Measurements from ENCODE around the gene ATP6V1F. TPM values are rescaled to one million over a fixed set of nuclear protein-coding genes. Genes with fewer than 3 reads are reported as not detected.
"Not testable (repeated sequence)": the region's sequence is repeated elsewhere in the genome, so short reads cannot be mapped to it uniquely, and the experiment has no call there.

ATP6V1F gene
- total RNA-seq, 1 experiment from 2014 or later, result 95.8 TPM

- Histone ChIP-seq H3K36me3 (no peaks in the 10 kb centered on the region), H3K27ac (no peak overlapping the region), H3K4me3 (no peak overlapping the region), H3K4me1 (peaks cover 5% of the 10 kb centered on the region; the same call in 1 of the 2 replicates), H3K9me3 (replicated peaks) (no peaks in the 10 kb centered on the region), H3K27me3 (peaks cover 10% of the 10 kb centered on the region; the same call in 1 of the 2 replicates)
- no peak for DNase-seq
These were observed 49.6 kb downstream of the ATP6V1F start for GRCh38 chr7:128912281-128912680.

GRCh38 chr7:128912709-128913495, 50.2 kb downstream of the ATP6V1F start:
- not testable (repeated sequence) for H3K4me1 ChIP-seq; H3K27ac ChIP-seq; H3K9me3 ChIP-seq (replicated peaks); H3K36me3 ChIP-seq; H3K4me3 ChIP-seq; DNase-seq
- peaks cover 10% of the 10 kb centered on the region; the same call in 1 of the 2 replicates for H3K27me3 ChIP-seq

GRCh38 chr7:128913870-128914565, 51.4 kb downstream of the ATP6V1F start:
- Histone ChIP-seq H3K36me3 (no peaks in the 10 kb centered on the region), H3K9me3 (replicated peaks) (no peaks in the 10 kb centered on the region), H3K27me3 (peaks cover 10% of the 10 kb centered on the region; the same call in 1 of the 2 replicates), H3K4me1 (peaks cover 5% of the 10 kb centered on the region; the same call in 1 of the 2 replicates), H3K27ac (no peak overlapping the region), H3K4me3 (no peak overlapping the region)
- DNase-seq, result no peak

GRCh38 chr7:128914566-128915151, 52.0 kb downstream of the ATP6V1F start:
- peaks cover 10% of the 10 kb centered on the region; the same call in 1 of the 2 replicates for H3K27me3 ChIP-seq
- DNase-seq, result no peak
- H3K9me3 ChIP-seq (replicated peaks), result no peaks in the 10 kb centered on the region
- no peak overlapping the region for H3K4me3 ChIP-seq
- H3K4me1 ChIP-seq, result no peaks in the 10 kb centered on the region; the same call in 1 of the 2 replicates
- no peaks in the 10 kb centered on the region for H3K36me3 ChIP-seq
- H3K27ac ChIP-seq, result no peak overlapping the region

GRCh38 chr7:128915271-128915819, 52.7 kb downstream of the ATP6V1F start:
- no peak for DNase-seq

More at GRCh38 chr7:128915271-128915819, 52.7 kb downstream of the ATP6V1F start:
- Histone ChIP-seq H3K27ac (no peak overlapping the region), H3K36me3 (no peaks in the 10 kb centered on the region), H3K9me3 (replicated peaks) (no peaks in the 10 kb centered on the region), H3K4me1 (no peaks in the 10 kb centered on the region), H3K4me3 (no peak overlapping the region), H3K27me3 (peaks cover 10% of the 10 kb centered on the region; the same call in 1 of the 2 replicates)

Other genes with a start within 250 kb of the ATP6V1F start
- gene GARIN1A, start 190.6 kb upstream of the ATP6V1F start, total RNA-seq (2014; rRNA removed; shearing (Covaris generic)), result 0.16 and 0.20 TPM in 2 replicates
- gene CALU, start 123.5 kb upstream of the ATP6V1F start, total RNA-seq (2014; rRNA removed; shearing (Covaris generic)), result 290 and 291 TPM in 2 replicates
- gene OPN1SW, start 87.1 kb upstream of the ATP6V1F start, total RNA-seq (2014; rRNA removed; shearing (Covaris generic)), result not detected in 2 replicates
- gene CCDC136, start 70.9 kb upstream of the ATP6V1F start, total RNA-seq (2014; rRNA removed; shearing (Covaris generic)), result 11.8 and 16.5 TPM in 2 replicates
- gene FLNC, start 32.5 kb upstream of the ATP6V1F start, total RNA-seq (2014; rRNA removed; shearing (Covaris generic)), result 158 and 172 TPM in 2 replicates
- gene KCP, start 47.9 kb downstream of the ATP6V1F start, total RNA-seq (2014; rRNA removed; shearing (Covaris generic)), result 0.20 and 0.38 TPM in 2 replicates
- gene IRF5, start 75.1 kb downstream of the ATP6V1F start, total RNA-seq (2014; rRNA removed; shearing (Covaris generic)), result 0.08 and 0.16 TPM in 2 replicates
- 80.2 and 82.3 TPM in 2 replicates for gene TNPO3, start 192.3 kb downstream of the ATP6V1F start, total RNA-seq (2014; rRNA removed; shearing (Covaris generic))

Data from SJCRH30 (cell line).